GM20000 (cell line): ENCODE results near the gene ARHGAP24.

Experiments
- DNase-seq: peaks from one replicate; pipeline ENCODE4 v3.0.0; 2012; ENCODE audit warnings: low spot score
- CTCF ChIP-seq: IDR thresholded peaks from 2 replicates; pipeline ENCODE4 v1.5.1; 2012; ENCODE audit warnings: mild to moderate bottlenecking, control low read depth; ENCODE audit errors: extremely low read depth, missing control alignments

Gene ARHGAP24

GRCh38 chr4:85967872-85968271 lies 492.9 kb downstream of the ARHGAP24 start:
- DNase-seq, result no peak
- no peak for TF ChIP-seq CTCF

GRCh38 chr4:85968945-85969819 lies 494.2 kb downstream of the ARHGAP24 start:
- peak; percentile 16 for TF ChIP-seq CTCF
- peak; percentile 25 for DNase-seq

GRCh38 chr4:85970535-85970934 lies 495.6 kb downstream of the ARHGAP24 start:
- DNase-seq, result no peak
- no peak for TF ChIP-seq CTCF

GRCh38 chr4:85979276-85979675 lies 504.3 kb downstream of the ARHGAP24 start:
- DNase-seq, result no peak

GRCh38 chr4:85986266-85986665 lies 511.3 kb downstream of the ARHGAP24 start:
- DNase-seq, result no peak
- no peak for TF ChIP-seq CTCF

More at GRCh38 chr4:85979276-85979675, 504.3 kb downstream of the ARHGAP24 start:
- TF ChIP-seq CTCF, result no peak

- no peak for DNase-seq
- no peak for TF ChIP-seq CTCF
These were observed 518.7 kb downstream of the ARHGAP24 start for GRCh38 chr4:85993641-85994040.

GRCh38 chr4:85994576-85994975 lies 519.6 kb downstream of the ARHGAP24 start:
- DNase-seq, result no peak
- TF ChIP-seq CTCF, result no peak
